ENCODE measurements around the gene MOB1A. TPM values are rescaled to one million over a fixed set of nuclear protein-coding genes. Genes with fewer than 3 reads are reported as not detected.
A peak's percentile ranks its signal among the peaks of the same experiment; 100 is the strongest.

The MOB1A gene
- total and polyA plus RNA-seq, 10 of the 15 experiments (the other 5 are each of a cell fraction or from before 2014, with no cell fraction given) = 41.2 to 232 (median 172) TPM

DNA sequence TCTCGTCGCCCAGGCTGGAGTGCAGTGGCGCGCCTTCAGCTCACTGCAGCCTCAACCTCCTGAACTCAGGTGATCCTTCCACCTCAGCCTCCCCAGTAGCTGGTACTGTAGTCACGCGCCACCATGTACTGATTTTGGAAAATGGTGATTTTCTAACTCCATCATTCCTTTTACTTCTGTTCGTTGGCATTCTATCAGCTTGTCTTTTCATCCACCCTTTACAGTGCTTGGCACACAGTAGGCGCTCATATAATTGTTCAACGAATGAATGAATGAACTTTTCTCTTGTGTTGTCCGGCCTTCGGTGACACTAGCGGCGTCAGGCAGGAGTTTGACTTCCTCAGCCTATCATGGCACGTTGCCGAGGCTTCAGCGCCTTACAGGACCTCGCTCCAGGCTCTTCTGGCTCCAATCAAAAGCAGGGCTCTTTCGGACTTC lies 19.4 kb upstream of the MOB1A start:
- no peak for ATAC-seq
- ChIA-PET CTCF (interaction anchor here (1.3 to 7.8 kb wide), 13 partner anchors 10 to 194 kb away, joined by 3 to 90 read pairs (median 8); partner anchors contain the start of genes BOLA3 and MOB1A), POLR2A (interaction anchor here (2.5 to 6.4 kb wide), 3 partner anchors 13 to 23 kb away, joined by 9 to 83 read pairs (median 48); partner anchors contain the start of gene MOB1A), SMC1A (ENCODE audit: uncharacterized antibody, unreplicated experiment) (interaction anchor here (0.9 to 3.7 kb wide), 13 partner anchors 10 to 290 kb away, joined by 3 to 24 read pairs (median 5); partner anchors contain the start of gene MOB1A), RAD21 (ENCODE audit: unreplicated experiment) (interaction anchor here (0.8 to 4.6 kb wide), 6 partner anchors 19 to 78 kb away, joined by 3 to 39 read pairs (median 4); partner anchors contain the start of gene MOB1A)
- WGBS (ENCODE audit: insufficient coverage, insufficient replicate concordance, low lambda C conversion rate, missing lambda C conversion rate) = 37% methylated on average over 18 of the region's 18 CpGs
- Histone ChIP-seq H3K79me2 (ENCODE audit: control insufficient read depth, insufficient read depth, low read length) (peaks cover 49% of the 10 kb centered on the region), H3K9ac (ENCODE audit: control insufficient read depth, insufficient read depth, low read length) (no peak overlapping the region; the same call in 1 of the 2 replicates), H3K27ac (ENCODE audit: control insufficient read depth, insufficient read depth) (peak overlapping the region; percentile 59), H2AFZ (ENCODE audit: control insufficient read depth, low read depth, low read length) (peak overlapping the region; percentile 74), H3K27me3 (replicated peaks in 1 of 2; ENCODE audit: control insufficient read depth in 2 of 2, insufficient read depth in 2 of 2, low read length in 1 of 2) (no peaks in the 10 kb centered on the region), H3K4me3 (peak overlapping the region; percentile 47; the same call in 1 of the 2 replicates), H4K20me1 (ENCODE audit: control insufficient read depth, insufficient read depth) (no peaks in the 10 kb centered on the region; the same call in 1 of the 2 replicates), H3K4me1 (ENCODE audit: control insufficient read depth, insufficient read depth, low read length) (peaks cover 8% of the 10 kb centered on the region), H3K4me2 (ENCODE audit: control insufficient read depth, insufficient read depth) (peak overlapping the region; percentile 79), H3K9me3 (replicated peaks; ENCODE audit: control insufficient read depth, insufficient read depth, low read length) (no peaks in the 10 kb centered on the region), H3K36me3 (ENCODE audit: control insufficient read depth in 2 of 2, insufficient read depth in 2 of 2, low read length in 1 of 2) (peaks cover 0 to 2% of the 10 kb centered on the region in 2 experiments; a peak in 1 of 4 replicates)
- BruUV-seq (replicated peaks) = no TSS peak
- no peak for DNase-seq (ENCODE audit: low read depth, low spot score)
- intact Hi-C loops (cut with micrococcal nuclease; ENCODE audit: unreplicated experiment) (loop anchor here (1.0 kb wide), 1 partner anchor 20 kb away; the partner anchor contains the start of gene MOB1A), in situ Hi-C loops (cut with MboI) (no loop called here)
- peak; percentile 96 for FAIRE-seq
- no peak for TF ChIP-seq NRF1 (conservative IDR thresholded peaks at IDR 0.05; ENCODE audit: low read depth, low read length)
- TF ChIP-seq, protein P1, sequence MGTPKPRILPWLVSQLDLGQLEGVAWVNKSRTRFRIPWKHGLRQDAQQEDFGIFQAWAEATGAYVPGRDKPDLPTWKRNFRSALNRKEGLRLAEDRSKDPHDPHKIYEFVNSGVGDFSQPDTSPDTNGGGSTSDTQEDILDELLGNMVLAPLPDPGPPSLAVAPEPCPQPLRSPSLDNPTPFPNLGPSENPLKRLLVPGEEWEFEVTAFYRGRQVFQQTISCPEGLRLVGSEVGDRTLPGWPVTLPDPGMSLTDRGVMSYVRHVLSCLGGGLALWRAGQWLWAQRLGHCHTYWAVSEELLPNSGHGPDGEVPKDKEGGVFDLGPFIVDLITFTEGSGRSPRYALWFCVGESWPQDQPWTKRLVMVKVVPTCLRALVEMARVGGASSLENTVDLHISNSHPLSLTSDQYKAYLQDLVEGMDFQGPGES (IDR thresholded peaks at IDR 0.05) = no peak
- no peak for TF ChIP-seq NFYA (IDR thresholded peaks at IDR 0.05; ENCODE audit: borderline replicate concordance, low read depth, low read length)
- no peak for TF ChIP-seq EGR1 (IDR thresholded peaks at IDR 0.05; ENCODE audit: borderline replicate concordance in 1 of 2, low read depth in 2 of 2, low read length in 2 of 2)
- TF ChIP-seq GABPA (IDR thresholded peaks at IDR 0.05; ENCODE audit: low read depth) = no peak
- no peak for TF ChIP-seq STAT1 (conservative IDR thresholded peaks at IDR 0.05)
- TF ChIP-seq, protein P2, sequence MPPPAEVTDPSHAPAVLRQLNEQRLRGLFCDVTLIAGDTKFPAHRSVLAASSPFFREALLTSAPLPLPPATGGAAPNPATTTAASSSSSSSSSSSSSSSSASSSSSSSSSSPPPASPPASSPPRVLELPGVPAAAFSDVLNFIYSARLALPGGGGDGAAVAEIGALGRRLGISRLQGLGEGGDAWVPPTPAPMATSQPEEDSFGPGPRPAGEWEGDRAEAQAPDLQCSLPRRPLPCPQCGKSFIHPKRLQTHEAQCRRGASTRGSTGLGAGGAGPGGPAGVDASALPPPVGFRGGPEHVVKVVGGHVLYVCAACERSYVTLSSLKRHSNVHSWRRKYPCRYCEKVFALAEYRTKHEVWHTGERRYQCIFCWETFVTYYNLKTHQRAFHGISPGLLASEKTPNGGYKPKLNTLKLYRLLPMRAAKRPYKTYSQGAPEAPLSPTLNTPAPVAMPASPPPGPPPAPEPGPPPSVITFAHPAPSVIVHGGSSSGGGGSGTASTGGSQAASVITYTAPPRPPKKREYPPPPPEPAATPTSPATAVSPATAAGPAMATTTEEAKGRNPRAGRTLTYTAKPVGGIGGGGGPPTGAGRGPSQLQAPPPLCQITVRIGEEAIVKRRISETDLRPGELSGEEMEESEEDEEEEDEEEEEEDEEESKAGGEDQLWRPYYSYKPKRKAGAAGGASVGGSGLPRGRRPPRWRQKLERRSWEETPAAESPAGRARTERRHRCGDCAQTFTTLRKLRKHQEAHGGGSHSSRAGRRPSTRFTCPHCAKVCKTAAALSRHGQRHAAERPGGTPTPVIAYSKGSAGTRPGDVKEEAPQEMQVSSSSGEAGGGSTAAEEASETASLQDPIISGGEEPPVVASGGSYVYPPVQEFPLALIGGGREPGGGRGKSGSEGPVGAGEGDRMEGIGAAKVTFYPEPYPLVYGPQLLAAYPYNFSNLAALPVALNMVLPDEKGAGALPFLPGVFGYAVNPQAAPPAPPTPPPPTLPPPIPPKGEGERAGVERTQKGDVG (CRISPR knock-in tag; IDR thresholded peaks at IDR 0.05) = no peak
- no peak for TF ChIP-seq CHD4 (IDR thresholded peaks at IDR 0.05)
- TF ChIP-seq POU2F2 (IDR thresholded peaks at IDR 0.05; ENCODE audit: borderline replicate concordance, low read depth, low read length) = no peak
- TF ChIP-seq MEF2B (IDR thresholded peaks at IDR 0.05; ENCODE audit: partially characterized antibody, poor library complexity, severe bottlenecking) = no peak
- TF ChIP-seq WRNIP1 (IDR thresholded peaks at IDR 0.05; ENCODE audit: borderline replicate concordance, low read depth, low read length) = no peak
- TF ChIP-seq ESRRA (IDR thresholded peaks at IDR 0.05; ENCODE audit: low read length) = no peak
- TF ChIP-seq, protein P3, sequence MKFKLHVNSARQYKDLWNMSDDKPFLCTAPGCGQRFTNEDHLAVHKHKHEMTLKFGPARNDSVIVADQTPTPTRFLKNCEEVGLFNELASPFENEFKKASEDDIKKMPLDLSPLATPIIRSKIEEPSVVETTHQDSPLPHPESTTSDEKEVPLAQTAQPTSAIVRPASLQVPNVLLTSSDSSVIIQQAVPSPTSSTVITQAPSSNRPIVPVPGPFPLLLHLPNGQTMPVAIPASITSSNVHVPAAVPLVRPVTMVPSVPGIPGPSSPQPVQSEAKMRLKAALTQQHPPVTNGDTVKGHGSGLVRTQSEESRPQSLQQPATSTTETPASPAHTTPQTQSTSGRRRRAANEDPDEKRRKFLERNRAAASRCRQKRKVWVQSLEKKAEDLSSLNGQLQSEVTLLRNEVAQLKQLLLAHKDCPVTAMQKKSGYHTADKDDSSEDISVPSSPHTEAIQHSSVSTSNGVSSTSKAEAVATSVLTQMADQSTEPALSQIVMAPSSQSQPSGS (IDR thresholded peaks at IDR 0.05; ENCODE audit: low read length) = no peak
- TF ChIP-seq KAT2A (conservative IDR thresholded peaks at IDR 0.05; ENCODE audit: control insufficient read depth, low read depth, low read length) = no peak
- TF ChIP-seq CBX5 (IDR thresholded peaks at IDR 0.05; ENCODE audit: low read depth) = no peak
- no peak for TF ChIP-seq CHD1 (IDR thresholded peaks at IDR 0.05; ENCODE audit: low read depth, low read length)
- no peak for TF ChIP-seq SREBF1 (IDR thresholded peaks at IDR 0.05; ENCODE audit: low read length)
- peak; percentile 87 for TF ChIP-seq ZNF24 (IDR thresholded peaks at IDR 0.05)
- no peak for TF ChIP-seq CBX3 (IDR thresholded peaks at IDR 0.05; ENCODE audit: borderline replicate concordance, low read depth)
- peak; percentile 62; the same call in 1 of the 2 replicates for TF ChIP-seq HDGF (IDR thresholded peaks at IDR 0.05)

Data from GM12878 (cell line).